ENCODE results near the gene LYL1.

- no peak for TF ChIP-seq CTCF (IDR thresholded peaks at IDR 0.05; ENCODE audit: low read depth, low read length, poor library complexity, severe bottlenecking)
- no peak for TF ChIP-seq EZH2phosphoT487 (IDR thresholded peaks at IDR 0.05; ENCODE audit: borderline replicate concordance, low read length)
These were observed 25.9 kb upstream of the LYL1 start for GRCh38 chr19:13128583-13128982.

All from DOHH2 (cell line).